Measurements from ENCODE around the gene BCCIP.

- TF ChIP-seq CTCF (IDR thresholded peaks at IDR 0.05; ENCODE audit: low read depth, low read length, missing input control) (no peak), RXRA (IDR thresholded peaks at IDR 0.05) (no peak), REST (IDR thresholded peaks at IDR 0.05) (no peak), YY1 (IDR thresholded peaks at IDR 0.05) (no peak), FOXA2 (IDR thresholded peaks at IDR 0.05) (no peak), JUND (IDR thresholded peaks at IDR 0.05) (no peak), GABPA (IDR thresholded peaks at IDR 0.05 in 1 of 2, conservative IDR thresholded peaks at IDR 0.05 in 1 of 2) (no peak)
- TF ChIP-seq, protein P1, sequence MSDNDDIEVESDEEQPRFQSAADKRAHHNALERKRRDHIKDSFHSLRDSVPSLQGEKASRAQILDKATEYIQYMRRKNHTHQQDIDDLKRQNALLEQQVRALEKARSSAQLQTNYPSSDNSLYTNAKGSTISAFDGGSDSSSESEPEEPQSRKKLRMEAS (IDR thresholded peaks at IDR 0.05), result no peak
- TF ChIP-seq, protein P2, sequence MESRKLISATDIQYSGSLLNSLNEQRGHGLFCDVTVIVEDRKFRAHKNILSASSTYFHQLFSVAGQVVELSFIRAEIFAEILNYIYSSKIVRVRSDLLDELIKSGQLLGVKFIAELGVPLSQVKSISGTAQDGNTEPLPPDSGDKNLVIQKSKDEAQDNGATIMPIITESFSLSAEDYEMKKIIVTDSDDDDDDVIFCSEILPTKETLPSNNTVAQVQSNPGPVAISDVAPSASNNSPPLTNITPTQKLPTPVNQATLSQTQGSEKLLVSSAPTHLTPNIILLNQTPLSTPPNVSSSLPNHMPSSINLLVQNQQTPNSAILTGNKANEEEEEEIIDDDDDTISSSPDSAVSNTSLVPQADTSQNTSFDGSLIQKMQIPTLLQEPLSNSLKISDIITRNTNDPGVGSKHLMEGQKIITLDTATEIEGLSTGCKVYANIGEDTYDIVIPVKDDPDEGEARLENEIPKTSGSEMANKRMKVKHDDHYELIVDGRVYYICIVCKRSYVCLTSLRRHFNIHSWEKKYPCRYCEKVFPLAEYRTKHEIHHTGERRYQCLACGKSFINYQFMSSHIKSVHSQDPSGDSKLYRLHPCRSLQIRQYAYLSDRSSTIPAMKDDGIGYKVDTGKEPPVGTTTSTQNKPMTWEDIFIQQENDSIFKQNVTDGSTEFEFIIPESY (IDR thresholded peaks at IDR 0.05), result no peak
These were observed 2.6 kb upstream of the BCCIP start for GRCh38 chr10:125820701-125821100.

All from liver (tissue), 3 donors.